GM19043 (cell line): Measurements from ENCODE around the gene TMEM52B.

Source experiments
- ATAC-seq: cut with Tn5 transposase; IDR thresholded peaks from one replicate; pipeline ENCODE4 v1.9.1; 2021; ENCODE audit warnings: low read depth; ENCODE audit not compliant: unreplicated experiment

Gene TMEM52B

DNA sequence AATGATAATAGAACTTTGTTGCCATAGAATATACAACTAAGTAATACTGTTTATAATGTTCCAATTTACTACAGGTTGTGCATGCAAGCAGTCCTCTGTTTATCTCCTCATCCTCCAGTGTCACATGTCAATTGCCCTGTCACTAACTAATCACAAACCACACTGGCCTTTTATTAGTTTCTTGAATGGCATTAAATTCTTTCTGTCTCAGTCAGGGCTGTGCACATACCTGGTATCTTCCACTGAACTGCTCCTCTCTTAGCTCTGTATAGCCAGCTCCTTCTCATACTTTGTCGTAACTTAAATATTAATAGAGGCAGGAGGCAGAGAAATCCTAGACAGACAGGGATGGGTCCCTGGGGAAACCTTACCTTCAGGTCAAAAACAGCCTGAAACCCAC lies 57.9 kb downstream of the TMEM52B start:
- ATAC-seq = no peak

DNA sequence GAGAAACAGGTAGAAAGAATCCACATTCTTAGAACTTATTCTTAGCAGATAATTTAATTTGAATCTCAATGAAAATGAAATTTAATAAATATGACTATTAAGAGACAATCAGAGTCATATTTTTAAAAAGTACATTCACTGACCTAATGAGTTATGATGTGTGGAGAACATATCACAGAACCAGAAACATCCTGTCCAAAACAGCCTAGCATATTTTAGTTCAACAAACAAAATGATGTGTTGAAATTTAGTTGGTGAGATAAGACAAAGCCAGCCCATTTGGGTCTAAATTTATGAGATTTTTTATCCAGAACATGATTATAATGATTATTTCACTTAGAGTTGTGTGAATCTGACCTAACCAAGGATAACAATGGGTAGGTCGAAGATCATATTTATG lies 59.7 kb downstream of the TMEM52B start:
- no peak for ATAC-seq

DNA sequence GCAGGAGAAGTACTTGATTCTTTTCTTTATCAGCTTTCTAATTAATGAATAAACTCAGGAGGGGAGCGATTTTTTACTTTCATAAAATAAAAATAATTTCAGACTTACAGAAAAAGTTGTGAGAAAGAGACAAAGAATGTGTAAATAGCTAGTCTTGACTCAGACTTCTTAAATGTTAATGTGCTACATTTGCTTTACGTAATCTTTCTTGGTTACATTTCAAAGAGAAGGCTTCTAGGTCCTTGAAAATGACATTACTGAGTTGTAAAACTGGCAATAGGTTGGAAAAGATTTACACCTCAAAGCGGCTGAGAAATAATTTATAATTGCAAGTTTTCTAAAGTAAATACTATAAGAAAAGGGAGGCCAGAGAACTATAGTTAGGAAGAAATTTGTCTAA lies 62.5 kb downstream of the TMEM52B start:
- no peak for ATAC-seq
